Panc1 (cell line): ENCODE results near the gene NPPC. TPM values are rescaled to one million over a fixed set of nuclear protein-coding genes. Genes with fewer than 3 reads are reported as not detected.

Experiments used
- ATAC-seq: fragments of 200-7000 bp; cut with Tn5 transposase; 2 replicates; pipeline ENCODE4 v1.9.1; 2020; ENCODE audit warnings: mild to moderate bottlenecking, moderate library complexity
- BruUV-seq: library from RNA; stranded (reverse); fragments of 400-500 nt; replicated peaks from 2 replicates; lab custom pipeline; 2021; lab: Mats Ljungman, UMichigan
- CTCF ChIA-PET: fragments of 300-600 bp; sonication (Branson Sonifier 250); formaldehyde crosslinking; loops from one replicate; lab custom pipeline; 2022; ENCODE audit warnings: antibody characterized with exemption; lab: Charles Lee
- POLR2A ChIA-PET: fragments of 300-600 bp; sonication (Branson Sonifier 250); formaldehyde crosslinking; loops from one replicate; lab custom pipeline; 2022; ENCODE audit warnings: antibody characterized with exemption; lab: Charles Lee
- DNase-seq: peaks from one replicate; pipeline ENCODE4 v3.0.0-alpha.2; 2010; ENCODE audit warnings: low read depth, low spot score
- H3K27ac ChIP-seq: 2 replicates; pipeline ENCODE4 v1.5.1; 2011; ENCODE audit warnings: mild to moderate bottlenecking, low read length, inconsistent platforms
- H3K27me3 ChIP-seq: fragments of 200-500 bp; sonication (Bioruptor generic); 2 replicates; pipeline ENCODE4 v1.6.0; 2014; ENCODE audit warnings: low read length, inconsistent platforms; ENCODE audit not compliant: control insufficient read depth, insufficient read depth
- H3K36me3 ChIP-seq: fragments of 200-500 bp; sonication (Bioruptor generic); 2 replicates; pipeline ENCODE4 v1.5.1; 2014; ENCODE audit warnings: inconsistent platforms, mild to moderate bottlenecking, low read length, moderate library complexity; ENCODE audit not compliant: control insufficient read depth, insufficient read depth
- H3K4me1 ChIP-seq: 2 replicates; pipeline ENCODE4 v1.5.1; 2011; ENCODE audit warnings: inconsistent platforms, mild to moderate bottlenecking, low read length, moderate library complexity; ENCODE audit not compliant: control insufficient read depth, insufficient read depth
- H3K4me3 ChIP-seq, 2 experiments: 2 replicates each; pipeline ENCODE4 v1.5.1; 2011 to 2012; ENCODE audit warnings: low read depth in 2 of 2, low read length in 2 of 2, mild to moderate bottlenecking in 2 of 2, inconsistent platforms in 1 of 2, moderate library complexity in 1 of 2
- H3K9me3 ChIP-seq: fragments of 200-500 bp; sonication (Bioruptor generic); 2 replicates; pipeline ENCODE4 v1.5.1; 2014; ENCODE audit warnings: low read depth, mild to moderate bottlenecking, inconsistent platforms, low read length, moderate library complexity; ENCODE audit not compliant: control insufficient read depth, insufficient read depth
- POLR2AphosphoS5 ChIP-seq: IDR thresholded peaks from 2 replicates; pipeline ENCODE4 v1.6.1; 2012; ENCODE audit warnings: mild to moderate bottlenecking, low read depth, low read length, moderate library complexity
- SIN3A ChIP-seq: IDR thresholded peaks from 2 replicates; pipeline ENCODE4 v1.6.1; 2012; ENCODE audit warnings: low read depth, mild to moderate bottlenecking, low read length, moderate library complexity, borderline replicate concordance; ENCODE audit not compliant: insufficient read depth
- TCF7L2 ChIP-seq: IDR thresholded peaks from 2 replicates; pipeline ENCODE4 v1.6.1; 2011; ENCODE audit warnings: mild to moderate bottlenecking, low read depth, low read length, inconsistent platforms
- in situ Hi-C: cut with HindIII; loops from 2 replicates; pipeline ENCODE4 v1.10.0; 2016; ENCODE audit warnings: low sequenced_read_pairs, low pct_unique_long_range_greater_than_20kb
- intact Hi-C: fragments of 100-400 bp; cut with micrococcal nuclease; formaldehyde crosslinking; loops from one replicate; pipeline ENCODE4 v1.10.0; 2022; ENCODE audit not compliant: unreplicated experiment
- total RNA-seq: library from RNA; stranded (reverse); gene quantifications from one replicate; pipeline ENCODE4 v1.2.1, GENCODE V29; 2021; ENCODE audit not compliant: unreplicated experiment
- TF ChIP-seq, protein P1 (sequence below): fragments of 450-650 bp; IDR thresholded peaks from 2 replicates; pipeline ENCODE4 v1.5.1; 2017; ENCODE audit warnings: mild to moderate bottlenecking
- TF ChIP-seq, protein P2 (sequence below), 2 experiments: IDR thresholded peaks; 2 replicates each; pipeline ENCODE4 v1.6.1; 2011 to 2012; ENCODE audit warnings: low read depth in 2 of 2, control low read depth in 1 of 2, low read length in 1 of 2, mild to moderate bottlenecking in 1 of 2, moderate library complexity in 1 of 2; ENCODE audit not compliant: insufficient read depth in 1 of 2

NPPC gene
- total RNA-seq, 1 experiment from 2014 or later = 1.1 TPM

DNA sequence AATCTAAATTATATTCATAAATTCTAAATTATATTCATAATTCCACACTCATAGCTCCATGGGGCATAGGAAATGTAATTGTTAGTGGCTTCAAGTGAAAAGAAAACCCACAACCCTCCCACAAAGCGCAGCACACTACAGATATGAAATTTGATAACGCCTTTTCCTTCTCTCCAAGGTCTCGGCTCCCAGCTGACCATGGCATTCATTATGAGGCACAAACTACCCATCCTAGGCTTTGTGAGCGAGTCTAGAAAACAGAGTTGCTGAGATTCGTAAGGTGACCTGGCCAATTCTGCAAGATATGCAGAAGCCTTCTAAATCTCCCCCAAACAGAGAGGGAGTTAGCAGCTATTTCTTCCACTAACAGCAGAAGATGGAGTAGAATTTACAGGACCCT lies 5.4 kb downstream of the NPPC start:
- intact Hi-C loops = no loop called here
- no TSS peak for BruUV-seq
- peaks cover 4% of the 10 kb centered on the region; the same call in 1 of the 2 replicates for H3K4me1 ChIP-seq
- H3K27me3 ChIP-seq = no peaks in the 10 kb centered on the region; the same call in 1 of the 2 replicates
- no peaks in the 10 kb centered on the region for H3K9me3 ChIP-seq
- POLR2A ChIA-PET = no interaction called here
- no peak for DNase-seq
- in situ Hi-C loops = no loop called here
- CTCF ChIA-PET = no interaction called here
- H3K4me3 ChIP-seq = no peak overlapping the region
- H3K27ac ChIP-seq = no peak overlapping the region
- no peak for ATAC-seq
- no peaks in the 10 kb centered on the region for H3K36me3 ChIP-seq
- TF ChIP-seq POLR2AphosphoS5 (no peak), TCF7L2 (no peak), SIN3A (no peak)
- TF ChIP-seq, protein P1, sequence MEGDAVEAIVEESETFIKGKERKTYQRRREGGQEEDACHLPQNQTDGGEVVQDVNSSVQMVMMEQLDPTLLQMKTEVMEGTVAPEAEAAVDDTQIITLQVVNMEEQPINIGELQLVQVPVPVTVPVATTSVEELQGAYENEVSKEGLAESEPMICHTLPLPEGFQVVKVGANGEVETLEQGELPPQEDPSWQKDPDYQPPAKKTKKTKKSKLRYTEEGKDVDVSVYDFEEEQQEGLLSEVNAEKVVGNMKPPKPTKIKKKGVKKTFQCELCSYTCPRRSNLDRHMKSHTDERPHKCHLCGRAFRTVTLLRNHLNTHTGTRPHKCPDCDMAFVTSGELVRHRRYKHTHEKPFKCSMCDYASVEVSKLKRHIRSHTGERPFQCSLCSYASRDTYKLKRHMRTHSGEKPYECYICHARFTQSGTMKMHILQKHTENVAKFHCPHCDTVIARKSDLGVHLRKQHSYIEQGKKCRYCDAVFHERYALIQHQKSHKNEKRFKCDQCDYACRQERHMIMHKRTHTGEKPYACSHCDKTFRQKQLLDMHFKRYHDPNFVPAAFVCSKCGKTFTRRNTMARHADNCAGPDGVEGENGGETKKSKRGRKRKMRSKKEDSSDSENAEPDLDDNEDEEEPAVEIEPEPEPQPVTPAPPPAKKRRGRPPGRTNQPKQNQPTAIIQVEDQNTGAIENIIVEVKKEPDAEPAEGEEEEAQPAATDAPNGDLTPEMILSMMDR = no peak
- TF ChIP-seq, protein P2, sequence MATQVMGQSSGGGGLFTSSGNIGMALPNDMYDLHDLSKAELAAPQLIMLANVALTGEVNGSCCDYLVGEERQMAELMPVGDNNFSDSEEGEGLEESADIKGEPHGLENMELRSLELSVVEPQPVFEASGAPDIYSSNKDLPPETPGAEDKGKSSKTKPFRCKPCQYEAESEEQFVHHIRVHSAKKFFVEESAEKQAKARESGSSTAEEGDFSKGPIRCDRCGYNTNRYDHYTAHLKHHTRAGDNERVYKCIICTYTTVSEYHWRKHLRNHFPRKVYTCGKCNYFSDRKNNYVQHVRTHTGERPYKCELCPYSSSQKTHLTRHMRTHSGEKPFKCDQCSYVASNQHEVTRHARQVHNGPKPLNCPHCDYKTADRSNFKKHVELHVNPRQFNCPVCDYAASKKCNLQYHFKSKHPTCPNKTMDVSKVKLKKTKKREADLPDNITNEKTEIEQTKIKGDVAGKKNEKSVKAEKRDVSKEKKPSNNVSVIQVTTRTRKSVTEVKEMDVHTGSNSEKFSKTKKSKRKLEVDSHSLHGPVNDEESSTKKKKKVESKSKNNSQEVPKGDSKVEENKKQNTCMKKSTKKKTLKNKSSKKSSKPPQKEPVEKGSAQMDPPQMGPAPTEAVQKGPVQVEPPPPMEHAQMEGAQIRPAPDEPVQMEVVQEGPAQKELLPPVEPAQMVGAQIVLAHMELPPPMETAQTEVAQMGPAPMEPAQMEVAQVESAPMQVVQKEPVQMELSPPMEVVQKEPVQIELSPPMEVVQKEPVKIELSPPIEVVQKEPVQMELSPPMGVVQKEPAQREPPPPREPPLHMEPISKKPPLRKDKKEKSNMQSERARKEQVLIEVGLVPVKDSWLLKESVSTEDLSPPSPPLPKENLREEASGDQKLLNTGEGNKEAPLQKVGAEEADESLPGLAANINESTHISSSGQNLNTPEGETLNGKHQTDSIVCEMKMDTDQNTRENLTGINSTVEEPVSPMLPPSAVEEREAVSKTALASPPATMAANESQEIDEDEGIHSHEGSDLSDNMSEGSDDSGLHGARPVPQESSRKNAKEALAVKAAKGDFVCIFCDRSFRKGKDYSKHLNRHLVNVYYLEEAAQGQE (IDR thresholded peaks at IDR 0.05; ENCODE audit: insufficient read depth in 1 of 2, low read depth in 2 of 2, low read length in 1 of 2) = no peak

DNA sequence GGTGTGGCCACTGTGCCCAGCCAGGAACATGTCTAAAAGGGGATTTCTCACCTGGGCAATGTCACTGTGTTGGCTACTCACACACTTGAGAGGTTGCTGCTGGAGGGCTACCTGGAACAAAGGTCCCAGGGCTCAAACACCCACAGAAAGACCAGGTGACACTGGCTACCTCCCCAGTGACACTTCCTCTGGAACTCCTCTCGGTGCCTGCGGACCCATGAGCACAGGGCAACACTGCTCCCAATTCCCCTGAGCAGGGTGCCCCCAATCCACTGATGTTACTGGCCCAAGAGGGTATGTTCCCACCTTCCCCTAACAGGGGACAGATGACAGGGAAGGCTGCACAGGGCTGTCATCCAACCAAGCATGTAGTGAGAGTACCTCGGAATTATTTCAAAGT lies 5.8 kb downstream of the NPPC start:
- no peak overlapping the region for H3K27ac ChIP-seq
- peaks cover 4% of the 10 kb centered on the region; the same call in 1 of the 2 replicates for H3K4me1 ChIP-seq
- intact Hi-C loops (no loop called here), in situ Hi-C loops (no loop called here)
- H3K27me3 ChIP-seq = no peaks in the 10 kb centered on the region; the same call in 1 of the 2 replicates
- DNase-seq (no peak), ATAC-seq (no peak)
- H3K36me3 ChIP-seq = no peaks in the 10 kb centered on the region
- H3K4me3 ChIP-seq = no peak overlapping the region
- H3K9me3 ChIP-seq = no peaks in the 10 kb centered on the region
- TF ChIP-seq TCF7L2 (no peak), POLR2AphosphoS5 (no peak), SIN3A (no peak)
- TF ChIP-seq, protein P1 = no peak
- TF ChIP-seq, protein P2 (IDR thresholded peaks at IDR 0.05; ENCODE audit: insufficient read depth in 1 of 2, low read depth in 2 of 2, low read length in 1 of 2) = no peak
- ChIA-PET POLR2A (interaction anchor here (0.6 kb wide), 1 partner anchor 24 kb away, joined by 3 read pairs; no protein-coding TSS in a partner anchor), CTCF (no interaction called here)
- no TSS peak for BruUV-seq
